ENCODE data around the gene GRK3. TPM values are rescaled to one million over a fixed set of nuclear protein-coding genes. Genes with fewer than 3 reads are reported as not detected.

The GRK3 gene
- total RNA-seq, 1 experiment from 2014 or later, result 14.6 TPM

- no peak for TF ChIP-seq REST (IDR thresholded peaks at IDR 0.05; ENCODE audit: low read depth)
- no peak for TF ChIP-seq EZH2 (IDR thresholded peaks at IDR 0.05)
- no peak for TF ChIP-seq EZH2phosphoT487 (IDR thresholded peaks at IDR 0.05; ENCODE audit: borderline replicate concordance)
- no peak for TF ChIP-seq CBX3 (IDR thresholded peaks at IDR 0.05; ENCODE audit: low read depth)
- TF ChIP-seq JUND (IDR thresholded peaks at IDR 0.05), result no peak
- TF ChIP-seq SIN3A (IDR thresholded peaks at IDR 0.05; ENCODE audit: low read depth), result no peak
- no peak for TF ChIP-seq YY1 (IDR thresholded peaks at IDR 0.05; ENCODE audit: extremely low read depth, insufficient replicate concordance, low read depth, low read length)
These were observed 145.3 kb downstream of the GRK3 start (continued) for GRCh38 chr22:25709758-25710157.

- Histone ChIP-seq H3K36me3 (ENCODE audit: control insufficient read depth in 1 of 2, insufficient read depth in 2 of 2, low read length in 2 of 2) (no peaks in the 10 kb centered on the region), H3K9me3 (ENCODE audit: control insufficient read depth in 1 of 2, insufficient read depth in 1 of 2, low read depth in 1 of 2, low read length in 2 of 2) (no peaks in the 10 kb centered on the region), H3K79me2 (ENCODE audit: insufficient read depth, low read length) (no peaks in the 10 kb centered on the region), H3K9ac (ENCODE audit: low read length) (no peak overlapping the region), H3K4me3 (replicated peaks in 1 of 2; ENCODE audit: low read depth in 1 of 2, low read length in 2 of 2) (no peak overlapping the region), H3K4me2 (ENCODE audit: low read length) (no peak overlapping the region), H3K4me1 (ENCODE audit: control insufficient read depth in 1 of 2, insufficient read depth in 2 of 2, low read length in 2 of 2) (no peaks in the 10 kb centered on the region), H3K9me2 (ENCODE audit: insufficient read depth) (no peaks in the 10 kb centered on the region), H2AFZ (ENCODE audit: low read depth, low read length, poor library complexity, severe bottlenecking) (no peak overlapping the region), H4K20me1 (ENCODE audit: insufficient read depth) (no peaks in the 10 kb centered on the region), H3K27me3 (ENCODE audit: insufficient read depth, low read length) (no peaks in the 10 kb centered on the region), H3K27ac (ENCODE audit: low read depth, low read length) (no peak overlapping the region)
- intact Hi-C loops (cut with micrococcal nuclease), result no loop called here
- ChIA-PET RAD21 (ENCODE audit: low non-redundant PET in 1 of 2, low total read pairs in 2 of 2, uncharacterized antibody in 2 of 2, unreplicated experiment in 2 of 2) (no interaction called here), CTCF (interaction anchor here (1.4 kb wide), 1 partner anchor 248 kb away, joined by 3 read pairs; no protein-coding TSS in a partner anchor), POLR2A (no interaction called here)
- no TSS peak for BruUV-seq (replicated peaks)
- no peak for ATAC-seq
- no peak for TF ChIP-seq SP1 (IDR thresholded peaks at IDR 0.05; ENCODE audit: low read depth)
- no peak for TF ChIP-seq SIN3A (IDR thresholded peaks at IDR 0.05; ENCODE audit: low read depth)
- TF ChIP-seq EGR1 (IDR thresholded peaks at IDR 0.05; ENCODE audit: low read depth), result no peak
- TF ChIP-seq MAX (IDR thresholded peaks at IDR 0.05), result no peak
- no peak for TF ChIP-seq EZH2 (IDR thresholded peaks at IDR 0.05)
- TF ChIP-seq SRF (IDR thresholded peaks at IDR 0.05; ENCODE audit: low read depth), result no peak
- TF ChIP-seq POLR2AphosphoS5 (IDR thresholded peaks at IDR 0.05; ENCODE audit: low read depth, low read length), result no peak
- no peak for DNase-seq (ENCODE audit: low read depth, low spot score)
These were observed 146.0 kb downstream of the GRK3 start for GRCh38 chr22:25710501-25710900.
